Brain microvascular endothelial cell (primary cell): Measurements from ENCODE around the gene CCSAP.

Source experiments
- DNase-seq: peaks from one replicate; pipeline ENCODE4 v3.0.0-alpha.2; 2020
- H3K27ac ChIP-seq: fragments of 250-450 bp; sonication (Bioruptor Pico); 2 replicates; pipeline ENCODE4 v1.5.1; 2020; ENCODE audit warnings: mild to moderate bottlenecking, moderate library complexity
- H3K27me3 ChIP-seq: fragments of 250-450 bp; sonication (Bioruptor Pico); replicated peaks from 2 replicates; pipeline ENCODE4 v1.5.1; 2020; ENCODE audit warnings: mild to moderate bottlenecking
- H3K36me3 ChIP-seq: fragments of 250-450 bp; sonication (Bioruptor Pico); replicated peaks from 2 replicates; pipeline ENCODE4 v1.5.1; 2020; ENCODE audit warnings: mild to moderate bottlenecking
- H3K4me3 ChIP-seq: 2 replicates; pipeline ENCODE4 v1.5.1; 2011; ENCODE audit warnings: low read depth, mild to moderate bottlenecking, control low read depth, low read length, moderate library complexity
- in situ Hi-C: cut with HindIII; loops from 2 replicates; pipeline ENCODE4 v1.10.0; 2017; ENCODE audit warnings: low sequenced_read_pairs, low pct_ligation_motif_present
- TF ChIP-seq, protein P1 (sequence below): IDR thresholded peaks from 2 replicates; pipeline ENCODE4 v1.5.1; 2011; ENCODE audit warnings: low read depth, mild to moderate bottlenecking, moderate library complexity, low read length, control low read depth, inconsistent platforms; ENCODE audit errors: missing control alignments

Gene CCSAP

GRCh38 chr1:229340496-229340895 lies 2.4 kb downstream of the CCSAP start:
- Histone ChIP-seq H3K27ac (no peak overlapping the region), H3K4me3 (no peak overlapping the region)

DNA sequence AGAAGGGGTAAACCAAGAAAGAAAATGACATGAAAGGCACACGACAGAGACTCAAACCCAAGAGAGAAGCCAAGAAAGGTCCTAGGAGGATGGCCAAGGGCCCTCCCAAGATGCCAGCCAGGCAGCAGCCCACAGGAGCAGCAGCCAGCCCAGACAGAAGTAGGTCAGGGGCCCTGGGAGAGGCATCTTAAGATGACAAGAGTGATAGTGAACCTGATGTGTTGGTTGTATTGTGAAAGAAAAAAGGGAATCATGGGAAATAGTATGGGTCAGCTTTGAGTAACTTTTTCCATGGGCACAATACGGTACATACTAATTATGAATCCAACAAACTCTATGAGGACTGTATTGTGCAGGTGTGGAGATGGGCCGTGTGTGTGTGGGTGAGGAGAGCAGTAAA lies 3.3 kb downstream of the CCSAP start:
- no peak for DNase-seq
- TF ChIP-seq, protein P1, sequence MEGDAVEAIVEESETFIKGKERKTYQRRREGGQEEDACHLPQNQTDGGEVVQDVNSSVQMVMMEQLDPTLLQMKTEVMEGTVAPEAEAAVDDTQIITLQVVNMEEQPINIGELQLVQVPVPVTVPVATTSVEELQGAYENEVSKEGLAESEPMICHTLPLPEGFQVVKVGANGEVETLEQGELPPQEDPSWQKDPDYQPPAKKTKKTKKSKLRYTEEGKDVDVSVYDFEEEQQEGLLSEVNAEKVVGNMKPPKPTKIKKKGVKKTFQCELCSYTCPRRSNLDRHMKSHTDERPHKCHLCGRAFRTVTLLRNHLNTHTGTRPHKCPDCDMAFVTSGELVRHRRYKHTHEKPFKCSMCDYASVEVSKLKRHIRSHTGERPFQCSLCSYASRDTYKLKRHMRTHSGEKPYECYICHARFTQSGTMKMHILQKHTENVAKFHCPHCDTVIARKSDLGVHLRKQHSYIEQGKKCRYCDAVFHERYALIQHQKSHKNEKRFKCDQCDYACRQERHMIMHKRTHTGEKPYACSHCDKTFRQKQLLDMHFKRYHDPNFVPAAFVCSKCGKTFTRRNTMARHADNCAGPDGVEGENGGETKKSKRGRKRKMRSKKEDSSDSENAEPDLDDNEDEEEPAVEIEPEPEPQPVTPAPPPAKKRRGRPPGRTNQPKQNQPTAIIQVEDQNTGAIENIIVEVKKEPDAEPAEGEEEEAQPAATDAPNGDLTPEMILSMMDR: no peak
- no peak overlapping the region for H3K27ac ChIP-seq
- H3K36me3 ChIP-seq: no peaks in the 10 kb centered on the region
- in situ Hi-C loops: no loop called here
- H3K4me3 ChIP-seq: no peak overlapping the region
- no peaks in the 10 kb centered on the region for H3K27me3 ChIP-seq

More at GRCh38 chr1:229340496-229340895, 2.4 kb downstream of the CCSAP start:
- H3K27me3 ChIP-seq: no peaks in the 10 kb centered on the region
- TF ChIP-seq, protein P1: no peak
- DNase-seq: no peak
- H3K36me3 ChIP-seq: no peaks in the 10 kb centered on the region
- in situ Hi-C loops: no loop called here

- TF ChIP-seq, protein P1: no peak
- Histone ChIP-seq H3K4me3 (no peak overlapping the region), H3K27ac (no peak overlapping the region), H3K36me3 (no peaks in the 10 kb centered on the region), H3K27me3 (no peaks in the 10 kb centered on the region)
- DNase-seq: no peak
- in situ Hi-C loops: no loop called here
Observed at GRCh38 chr1:229339086-229339485, 3.8 kb downstream of the CCSAP start.

- Histone ChIP-seq H3K4me3 (no peak overlapping the region), H3K27me3 (no peaks in the 10 kb centered on the region), H3K36me3 (no peaks in the 10 kb centered on the region), H3K27ac (no peak overlapping the region)
- in situ Hi-C loops: no loop called here
- DNase-seq: no peak
- TF ChIP-seq, protein P1: no peak
Observed at GRCh38 chr1:229336345-229336744, 6.5 kb downstream of the CCSAP start.

- in situ Hi-C loops: no loop called here
- no peak for DNase-seq
- Histone ChIP-seq H3K4me3 (no peak overlapping the region), H3K36me3 (no peaks in the 10 kb centered on the region), H3K27ac (no peak overlapping the region), H3K27me3 (no peaks in the 10 kb centered on the region)
- TF ChIP-seq, protein P1: no peak
Observed at GRCh38 chr1:229334716-229335115, 8.1 kb downstream of the CCSAP start.

GRCh38 chr1:229334269-229334668 lies 8.6 kb downstream of the CCSAP start:
- TF ChIP-seq, protein P1: no peak
- no peaks in the 10 kb centered on the region for H3K27me3 ChIP-seq
- no peak overlapping the region for H3K4me3 ChIP-seq
- no peak for DNase-seq
- no peaks in the 10 kb centered on the region for H3K36me3 ChIP-seq
- no peak overlapping the region for H3K27ac ChIP-seq
- in situ Hi-C loops: no loop called here
